HTERT RPE-1 (cell line): ENCODE results near the gene ATG4B.
"Not testable (repeated sequence)": the region's sequence is repeated elsewhere in the genome, so short reads cannot be mapped to it uniquely, and the experiment has no call there.

Experiments
- in situ Hi-C: fragments of 300-500 bp; cut with MboI; formaldehyde crosslinking; loops from 4 replicates; pipeline ENCODE4 v1.14.3; 2020; ENCODE audit warnings: low sequenced_read_pairs

ATG4B gene

GRCh38 chr2:241660593-241661213, 23.2 kb downstream of the ATG4B start:
- in situ Hi-C loops, result no loop called here

- in situ Hi-C loops, result not testable (repeated sequence)
These were observed 25.2 kb downstream of the ATG4B start for GRCh38 chr2:241662731-241663130.

GRCh38 chr2:241665731-241666440, 28.4 kb downstream of the ATG4B start:
- in situ Hi-C loops, result no loop called here

DNA sequence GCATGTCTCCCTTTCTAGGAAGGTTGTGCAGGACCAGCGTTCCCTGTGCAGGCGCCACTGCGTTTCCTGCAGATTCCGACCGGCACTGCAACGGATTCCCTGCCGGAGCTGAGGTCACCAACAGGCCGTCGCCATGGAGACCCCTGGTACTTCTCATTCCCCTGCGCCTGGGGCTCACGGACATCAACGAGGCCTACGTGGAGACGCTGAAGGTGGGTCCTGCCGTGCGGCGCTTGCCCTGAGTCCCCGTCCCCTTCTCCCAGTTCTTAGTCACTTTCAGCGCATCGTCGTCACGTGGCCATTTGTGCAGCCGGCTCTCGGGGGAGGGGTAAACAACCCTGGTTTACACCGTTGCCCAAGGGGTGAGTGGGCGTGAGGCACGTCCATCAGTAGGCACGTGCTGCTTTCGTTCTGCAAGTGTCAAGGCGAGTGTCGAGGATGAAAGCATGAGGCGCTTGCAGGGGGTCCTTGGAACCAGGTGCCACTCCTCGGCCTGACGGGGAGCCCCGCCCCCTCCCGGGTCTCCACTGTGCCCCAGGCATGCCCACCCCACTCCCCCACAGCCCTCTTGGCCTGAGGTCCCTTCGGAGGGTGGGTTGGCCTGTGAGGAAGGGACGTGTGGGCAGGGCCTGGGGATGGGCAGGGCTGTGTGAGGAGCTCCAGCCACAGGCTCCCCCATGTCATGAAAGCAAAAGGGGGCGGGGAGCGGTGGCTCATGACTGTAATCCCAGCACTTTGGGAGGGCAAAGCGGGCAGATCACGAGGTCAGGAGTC, 29.3 kb downstream of the ATG4B start:
- in situ Hi-C loops, result no loop called here

DNA sequence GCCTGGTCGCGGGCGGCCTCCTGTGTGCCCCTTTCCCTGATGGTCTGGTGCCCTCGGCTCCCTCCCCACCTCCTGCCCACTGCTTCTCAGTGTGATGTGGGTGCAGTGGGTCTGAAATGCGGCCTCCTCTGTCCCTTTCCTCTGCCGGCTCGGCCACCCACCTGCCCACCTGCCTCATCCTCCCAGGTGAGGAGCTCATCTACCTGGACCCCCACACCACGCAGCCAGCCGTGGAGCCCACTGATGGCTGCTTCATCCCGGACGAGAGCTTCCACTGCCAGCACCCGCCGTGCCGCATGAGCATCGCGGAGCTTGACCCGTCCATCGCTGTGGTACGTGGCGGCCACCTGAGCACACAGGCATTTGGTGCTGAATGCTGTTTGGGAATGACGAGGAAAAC, 30.9 kb downstream of the ATG4B start:
- in situ Hi-C loops, result no loop called here

DNA sequence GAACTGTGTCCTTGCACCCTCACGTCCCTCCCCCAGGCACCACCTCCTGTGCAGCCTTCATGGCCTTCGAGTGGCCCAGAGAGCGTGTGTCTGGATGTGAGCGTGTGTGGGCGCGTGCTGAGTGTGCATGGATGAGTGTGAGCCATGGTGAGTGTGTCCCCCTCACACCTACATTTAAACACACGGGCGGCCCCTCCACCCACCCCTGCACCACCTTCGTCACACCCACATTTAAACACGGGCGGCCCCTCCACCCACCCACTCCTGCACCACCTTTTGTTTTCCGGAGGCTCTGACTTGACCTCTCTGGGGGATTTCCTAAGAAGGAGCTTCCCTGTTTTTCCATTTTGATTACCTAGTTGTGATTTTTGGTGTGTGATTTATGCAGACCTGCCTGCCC, 31.3 kb downstream of the ATG4B start:
- in situ Hi-C loops, result no loop called here

DNA sequence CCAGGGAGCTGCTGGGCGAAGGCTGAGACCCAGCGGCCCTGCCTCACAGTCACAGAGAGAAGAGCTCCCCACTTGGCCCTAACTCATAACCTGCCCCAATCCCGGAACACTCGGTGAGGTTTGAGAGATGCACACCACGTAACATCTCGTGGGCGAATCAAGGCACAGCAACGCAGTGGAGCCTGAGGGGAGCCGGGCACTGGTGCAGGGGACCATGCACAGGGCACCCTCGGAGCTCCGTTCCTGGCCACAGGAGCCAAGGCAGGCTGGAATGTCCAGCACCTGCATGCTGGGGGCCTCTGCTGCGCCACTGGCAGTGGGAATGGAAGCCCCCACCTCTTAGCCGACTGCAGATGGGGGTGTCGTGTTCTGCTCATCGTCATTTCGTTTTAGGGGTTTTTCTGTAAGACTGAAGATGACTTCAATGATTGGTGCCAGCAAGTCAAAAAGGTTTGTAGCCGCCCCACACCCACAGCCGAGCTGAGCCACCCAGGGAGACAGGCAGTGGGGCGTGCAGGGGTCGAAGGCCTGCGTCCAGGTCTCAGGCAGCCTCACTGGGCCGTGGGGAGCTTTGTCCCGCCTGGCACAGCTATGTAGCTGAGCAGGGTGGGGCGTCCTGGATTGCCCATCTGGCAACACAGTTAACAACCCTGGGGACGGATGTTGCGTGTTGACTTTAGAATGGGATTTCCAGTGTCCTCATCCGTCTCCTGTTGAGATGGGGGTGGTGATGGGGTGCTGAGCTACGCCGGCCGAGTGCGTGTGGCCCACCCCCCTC, 33.0 kb downstream of the ATG4B start:
- in situ Hi-C loops, result no loop called here

GRCh38 chr2:241671457-241672240, 34.2 kb downstream of the ATG4B start:
- in situ Hi-C loops, result no loop called here

- in situ Hi-C loops, result no loop called here
These were observed 35.0 kb downstream of the ATG4B start for GRCh38 chr2:241672243-241673188.

- in situ Hi-C loops, result no loop called here
These were observed 35.7 kb downstream of the ATG4B start for GRCh38 chr2:241673189-241673663.

DNA sequence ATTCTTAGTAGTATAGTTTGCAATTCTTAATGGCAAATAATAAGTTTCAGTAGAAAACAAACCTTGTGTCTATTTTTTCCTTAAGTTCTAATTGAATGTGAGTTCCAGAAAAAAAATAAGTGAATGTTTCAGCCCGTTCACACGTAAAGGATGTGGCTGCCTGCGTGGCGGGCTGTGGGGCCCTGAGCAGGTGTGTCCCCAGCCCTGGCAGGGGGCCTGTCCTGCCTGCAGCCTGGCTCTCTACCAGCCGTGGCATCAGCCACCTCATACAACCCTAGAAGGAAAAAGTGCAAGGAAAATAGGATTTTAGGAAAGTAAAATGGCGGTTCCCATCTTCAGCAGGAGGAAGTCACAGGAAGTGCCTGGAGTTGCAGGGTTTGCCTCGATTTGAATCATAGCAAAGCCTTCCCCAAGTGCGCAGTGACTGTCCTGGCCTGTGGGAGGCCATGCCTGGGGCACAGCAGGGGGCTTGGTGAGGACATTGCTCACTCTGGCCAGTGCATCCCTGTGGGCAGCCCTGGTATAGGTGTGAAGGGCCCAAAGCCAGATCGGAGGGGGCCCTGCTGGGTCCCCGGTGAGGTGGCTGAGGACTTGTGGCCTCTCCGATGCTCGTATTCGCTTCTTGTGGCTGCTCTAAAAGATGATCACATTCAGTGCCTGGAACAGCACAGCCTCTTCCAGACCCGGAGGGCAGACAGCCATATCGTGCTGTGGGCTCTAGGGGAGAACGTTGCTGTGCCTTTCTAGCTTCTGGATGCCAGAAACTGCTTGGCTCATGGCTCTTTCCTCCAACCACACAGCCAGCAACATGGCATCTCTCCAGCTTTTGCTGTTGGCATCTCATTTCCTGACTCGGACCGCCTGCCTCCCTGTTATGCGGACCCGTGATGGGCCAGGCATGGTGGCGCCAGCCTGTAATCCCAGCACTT, 36.6 kb downstream of the ATG4B start:
- in situ Hi-C loops, result no loop called here

- in situ Hi-C loops, result no loop called here
These were observed 38.4 kb downstream of the ATG4B start for GRCh38 chr2:241675885-241676284.

DNA sequence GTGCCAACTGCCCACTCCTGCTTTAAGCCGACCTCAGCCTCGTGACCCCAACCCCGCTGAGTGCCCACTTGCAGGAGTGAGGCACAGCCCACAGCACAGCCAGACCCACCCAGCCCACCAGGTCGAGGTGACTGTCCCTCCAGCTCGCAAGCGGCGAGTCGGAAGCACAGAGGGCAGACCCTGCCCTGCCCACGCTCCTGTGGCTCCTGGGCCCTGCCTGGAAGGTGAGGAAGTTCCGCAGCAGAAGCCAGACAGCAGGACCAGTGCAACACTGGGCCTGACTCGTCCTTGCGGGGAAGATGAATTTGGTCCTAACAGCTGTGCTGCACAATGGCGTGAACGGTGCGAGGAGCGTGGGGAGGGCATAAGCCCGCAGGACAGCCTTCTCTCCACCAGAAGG, 39.2 kb downstream of the ATG4B start:
- in situ Hi-C loops, result no loop called here

GRCh38 chr2:241677392-241677791, 39.9 kb downstream of the ATG4B start:
- in situ Hi-C loops, result no loop called here

GRCh38 chr2:241678307-241678706, 40.8 kb downstream of the ATG4B start:
- in situ Hi-C loops, result no loop called here

DNA sequence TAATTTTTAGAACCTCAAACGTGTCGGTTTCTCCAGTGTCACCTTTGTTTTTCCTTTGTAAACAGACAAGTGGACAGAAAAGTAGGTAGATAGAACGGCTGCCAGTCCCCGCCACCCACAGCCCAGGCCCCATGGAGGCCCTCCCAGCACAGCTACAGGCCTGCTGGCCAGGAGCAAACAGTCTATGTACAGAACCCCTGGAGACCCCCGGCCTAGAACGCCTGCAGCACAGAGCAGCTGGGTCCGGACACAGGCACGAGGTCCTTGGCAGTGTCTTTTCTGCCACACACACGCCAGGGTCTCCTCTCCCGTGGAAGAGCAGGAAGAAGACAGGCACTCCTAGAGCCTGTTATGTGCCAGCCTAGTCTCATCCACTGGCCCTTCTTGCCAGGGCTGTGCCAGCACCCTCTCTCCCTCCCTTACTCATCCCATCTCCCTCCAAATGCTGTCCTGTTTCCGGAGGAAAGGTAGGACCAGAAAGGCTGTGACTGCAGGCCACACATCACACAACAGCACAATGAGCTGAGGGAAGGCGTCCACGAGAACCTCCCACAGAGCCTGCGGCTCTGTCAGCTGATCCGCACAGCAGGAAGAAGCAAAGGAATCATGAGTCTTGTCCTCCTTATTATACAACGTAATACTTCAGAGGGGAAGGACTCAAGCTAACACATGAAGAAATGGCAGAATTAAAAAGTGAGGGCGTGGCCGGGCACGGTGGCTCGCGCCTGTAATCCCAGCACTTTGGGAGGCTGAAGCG, 41.5 kb downstream of the ATG4B start:
- in situ Hi-C loops, result no loop called here

DNA sequence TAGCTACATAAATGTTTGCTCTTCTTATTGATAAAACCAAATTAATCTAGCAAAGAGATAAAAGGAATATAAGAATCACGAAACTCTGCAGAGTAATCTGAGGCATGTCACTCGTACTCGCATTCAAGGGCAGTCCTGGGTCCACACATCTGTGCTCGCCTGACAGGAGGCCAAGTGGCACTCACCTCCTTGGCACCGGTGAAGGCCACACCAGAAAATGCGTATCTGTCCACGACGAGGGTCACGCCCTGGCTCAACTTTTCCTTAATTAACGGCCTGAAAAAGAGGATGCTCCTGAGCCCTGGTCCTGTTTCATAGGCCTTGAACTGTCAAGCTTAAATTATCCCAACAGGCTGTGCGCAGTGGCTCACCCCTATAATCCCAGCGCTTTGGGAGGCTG, 42.6 kb downstream of the ATG4B start:
- in situ Hi-C loops, result no loop called here
